GM19397 (cell line): ENCODE data around the gene CDYL2.
A peak's percentile ranks its signal among the peaks of the same experiment; 100 is the strongest.
"Not testable (repeated sequence)": the region's sequence is repeated elsewhere in the genome, so short reads cannot be mapped to it uniquely, and the experiment has no call there.

Experiments used
- ATAC-seq: cut with Tn5 transposase; IDR thresholded peaks from one replicate; pipeline ENCODE4 v1.9.1; 2021; ENCODE audit warnings: mild to moderate bottlenecking, moderate library complexity; ENCODE audit not compliant: unreplicated experiment

CDYL2 gene

GRCh38 chr16:80812593-80812992, 8.2 kb upstream of the CDYL2 start:
- no peak for ATAC-seq

GRCh38 chr16:80809366-80809765, 5.0 kb upstream of the CDYL2 start:
- no peak for ATAC-seq

GRCh38 chr16:80807906-80808305, 3.5 kb upstream of the CDYL2 start:
- no peak for ATAC-seq

- no peak for ATAC-seq
Measured at GRCh38 chr16:80806927-80807340, 2.5 kb upstream of the CDYL2 start.

GRCh38 chr16:80806289-80806688, 1.9 kb upstream of the CDYL2 start:
- ATAC-seq = no peak

- ATAC-seq = peak; percentile 40
Measured at GRCh38 chr16:80804056-80804525, 307 bp downstream of the CDYL2 start.

GRCh38 chr16:80803339-80804055, 901 bp downstream of the CDYL2 start:
- peak; percentile 5 for ATAC-seq

GRCh38 chr16:80802902-80803301, 1.5 kb downstream of the CDYL2 start:
- ATAC-seq = no peak

GRCh38 chr16:80802138-80802537, 2.3 kb downstream of the CDYL2 start:
- ATAC-seq = no peak

GRCh38 chr16:80794071-80794470, 10.3 kb downstream of the CDYL2 start:
- no peak for ATAC-seq

GRCh38 chr16:80792031-80792430, 12.4 kb downstream of the CDYL2 start:
- no peak for ATAC-seq

- ATAC-seq = no peak
Measured at GRCh38 chr16:80791411-80791810, 13.0 kb downstream of the CDYL2 start.

GRCh38 chr16:80790751-80791150, 13.6 kb downstream of the CDYL2 start:
- no peak for ATAC-seq

GRCh38 chr16:80788027-80788426, 16.4 kb downstream of the CDYL2 start:
- ATAC-seq = no peak

GRCh38 chr16:80786561-80786960, 17.8 kb downstream of the CDYL2 start:
- not testable (repeated sequence) for ATAC-seq

- ATAC-seq = no peak
Measured at GRCh38 chr16:80784951-80785350, 19.4 kb downstream of the CDYL2 start.

- no peak for ATAC-seq
Measured at GRCh38 chr16:80778703-80779102, 25.7 kb downstream of the CDYL2 start.

GRCh38 chr16:80776856-80777255, 27.5 kb downstream of the CDYL2 start:
- ATAC-seq = no peak

- ATAC-seq = no peak
Measured at GRCh38 chr16:80775450-80775849, 28.9 kb downstream of the CDYL2 start.

- ATAC-seq = no peak
Measured at GRCh38 chr16:80766798-80767197, 37.6 kb downstream of the CDYL2 start.

GRCh38 chr16:80759419-80760162, 44.8 kb downstream of the CDYL2 start:
- no peak for ATAC-seq

GRCh38 chr16:80754476-80754875, 49.9 kb downstream of the CDYL2 start:
- no peak for ATAC-seq
